Measurements from ENCODE around the gene COL26A1.

- TF ChIP-seq CTCF (IDR thresholded peaks at IDR 0.05) (no peak), POLR2A (IDR thresholded peaks at IDR 0.05) (no peak)
These were observed 235.3 kb downstream of the COL26A1 start for GRCh38 chr7:101597941-101598340.
